ENCODE results near the gene TMEM14C.

Gene TMEM14C

DNA sequence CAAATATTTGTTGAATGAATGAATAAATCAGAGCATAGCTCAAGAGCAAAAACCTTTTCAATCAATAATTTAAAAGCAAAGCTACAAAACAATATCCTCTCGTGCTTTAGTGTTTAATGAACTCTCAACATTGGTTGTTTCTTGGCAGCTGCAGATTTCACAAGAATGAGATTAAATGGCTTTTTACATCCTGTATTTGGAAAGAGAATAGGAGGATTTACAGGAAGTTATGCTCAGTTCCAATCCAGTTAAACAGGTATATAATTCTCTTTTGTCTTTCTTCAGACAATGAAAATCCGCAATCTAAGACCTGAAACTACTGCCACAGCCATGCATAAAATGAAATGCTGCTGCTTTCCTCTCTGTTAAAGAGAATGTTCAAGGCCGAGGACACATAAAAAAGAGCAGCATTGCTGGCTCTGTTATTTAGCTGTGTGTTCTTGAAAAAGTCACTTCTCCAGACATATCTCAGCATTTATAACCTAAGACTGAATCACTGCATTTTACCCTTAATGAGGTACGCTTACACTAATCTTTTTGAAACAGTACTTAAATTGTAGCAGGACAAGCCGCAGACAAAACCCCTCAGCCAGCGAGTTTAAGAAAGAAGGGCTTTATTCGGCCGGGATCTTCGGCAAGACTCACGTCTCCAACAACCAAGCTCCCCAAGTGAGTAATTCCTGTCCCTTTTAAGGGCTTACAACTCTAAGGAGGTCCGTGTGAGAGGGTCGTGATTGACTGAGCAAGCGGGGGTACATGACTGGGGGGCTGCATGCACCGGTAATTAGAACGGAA lies 32.0 kb upstream of the TMEM14C start:
- Histone ChIP-seq H3K4me2 (no peak overlapping the region), H3K36me3 (no peaks in the 10 kb centered on the region), H3K27ac (no peak overlapping the region), H3K9ac (no peak overlapping the region), H3K4me3 (no peak overlapping the region), H4K20me1 (no peaks in the 10 kb centered on the region), H3K27me3 (no peaks in the 10 kb centered on the region), H3K9me3 (no peaks in the 10 kb centered on the region), H3K4me1 (peaks cover 14% of the 10 kb centered on the region)
- TF ChIP-seq Cebpa-rat (IDR thresholded peaks at IDR 0.05) = no peak

- Histone ChIP-seq H3K9me3 (no peaks in the 10 kb centered on the region), H3K27ac (no peak overlapping the region; the same call in 1 of the 2 replicates), H3K4me1 (peaks cover 28% of the 10 kb centered on the region), H3K4me2 (peak overlapping the region; percentile 88), H3K4me3 (peak overlapping the region; percentile 88), H3K27me3 (no peaks in the 10 kb centered on the region), H3K9ac (peak overlapping the region; percentile 87; the same call in 1 of the 2 replicates), H3K36me3 (peaks cover 10% of the 10 kb centered on the region), H4K20me1 (no peaks in the 10 kb centered on the region)
- no peak for TF ChIP-seq Cebpa-rat (IDR thresholded peaks at IDR 0.05)
These were observed 29.8 kb upstream of the TMEM14C start for GRCh38 chr6:10692965-10693538.

DNA sequence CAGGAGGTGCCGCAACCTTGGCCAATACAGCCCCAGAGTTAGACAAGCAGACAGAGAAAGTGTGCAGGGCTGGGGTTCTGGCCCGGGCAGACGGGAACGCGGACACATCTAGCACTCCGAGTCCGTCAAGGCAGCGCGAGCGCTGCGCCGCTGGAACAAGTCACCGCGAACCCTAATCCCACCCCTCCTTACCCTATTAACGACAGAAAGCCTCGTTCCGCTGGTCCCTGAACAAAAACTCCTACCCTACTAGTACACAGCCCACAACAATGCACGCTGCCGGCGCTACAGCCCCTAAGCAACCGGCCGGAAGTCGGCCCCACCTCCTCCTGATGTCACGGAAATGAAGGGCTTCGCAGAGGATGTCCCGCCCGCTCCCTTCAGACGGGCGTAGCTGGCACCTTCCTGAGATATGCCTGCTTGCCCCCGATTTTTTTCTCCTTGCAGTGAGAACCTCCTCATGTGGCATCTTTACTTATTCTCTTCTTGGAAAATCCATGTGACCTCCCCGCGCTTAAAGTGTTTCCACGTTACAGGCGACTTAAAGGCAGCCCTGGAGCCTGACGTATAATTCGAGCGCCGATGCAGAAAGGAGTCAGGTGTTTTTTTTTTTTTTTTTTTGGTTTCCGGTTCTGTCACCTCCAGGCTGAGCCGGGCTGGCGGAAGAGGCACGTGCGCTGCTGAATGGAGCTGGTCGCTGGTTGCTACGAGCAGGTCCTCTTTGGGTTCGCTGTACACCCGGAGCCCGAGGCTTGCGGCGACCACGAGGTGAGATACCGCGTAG lies 28.4 kb upstream of the TMEM14C start, which contains the start of the genes C6orf52 and PAK1IP1:
TSS of gene C6orf52 (minus strand) at position 315 of the 784 bp plus-strand sequence. CDS start 7,066 bp downstream, outside the sequence.
TSS of gene PAK1IP1 (plus strand) at position 671 of the 784 bp plus-strand sequence. CDS start at position 685, 14 bp downstream.
- no peaks in the 10 kb centered on the region for H3K27me3 ChIP-seq
- peaks cover 25% of the 10 kb centered on the region for H3K36me3 ChIP-seq
- H4K20me1 ChIP-seq = peaks cover 8% of the 10 kb centered on the region; the same call in 1 of the 2 replicates
- peak within 1 kb of the TSS; percentile 88 for H3K4me3 ChIP-seq
- H3K4me1 ChIP-seq = peaks cover 28% of the 10 kb centered on the region
- H3K27ac ChIP-seq = peak within 1 kb of the TSS; percentile 91
- H3K9me3 ChIP-seq = no peaks in the 10 kb centered on the region
- peak within 1 kb of the TSS; percentile 87 for H3K9ac ChIP-seq
- H3K4me2 ChIP-seq = peak within 1 kb of the TSS; percentile 88
- TF ChIP-seq Cebpa-rat (IDR thresholded peaks at IDR 0.05) = no peak

- H3K9me3 ChIP-seq = no peaks in the 10 kb centered on the region
- peak overlapping the region; percentile 87 for H3K9ac ChIP-seq
- TF ChIP-seq Cebpa-rat (IDR thresholded peaks at IDR 0.05) = no peak
- peak overlapping the region; percentile 77 for H3K4me2 ChIP-seq
- H3K36me3 ChIP-seq = peaks cover 32% of the 10 kb centered on the region
- H3K4me1 ChIP-seq = peaks cover 28% of the 10 kb centered on the region
- peak overlapping the region; percentile 88 for H3K4me3 ChIP-seq
- H3K27me3 ChIP-seq = no peaks in the 10 kb centered on the region
- peaks cover 15% of the 10 kb centered on the region; the same call in 1 of the 2 replicates for H4K20me1 ChIP-seq
- H3K27ac ChIP-seq = peak overlapping the region; percentile 91
These were observed 27.7 kb upstream of the TMEM14C start for GRCh38 chr6:10695086-10695657.

GRCh38 chr6:10696655-10697054 lies 26.2 kb upstream of the TMEM14C start:
- Histone ChIP-seq H4K20me1 (peaks cover 30% of the 10 kb centered on the region), H3K4me3 (no peak overlapping the region), H3K27ac (no peak overlapping the region), H3K27me3 (no peaks in the 10 kb centered on the region), H3K9me3 (no peaks in the 10 kb centered on the region), H3K4me1 (peaks cover 28% of the 10 kb centered on the region), H3K9ac (no peak overlapping the region), H3K36me3 (peaks cover 46% of the 10 kb centered on the region), H3K4me2 (peak overlapping the region; percentile 77)
- no peak for TF ChIP-seq Cebpa-rat (IDR thresholded peaks at IDR 0.05)

GRCh38 chr6:10713962-10714361 lies 8.9 kb upstream of the TMEM14C start:
- H4K20me1 ChIP-seq = no peaks in the 10 kb centered on the region
- H3K9ac ChIP-seq = no peak overlapping the region
- TF ChIP-seq Cebpa-rat (IDR thresholded peaks at IDR 0.05) = no peak
- H3K27me3 ChIP-seq = no peaks in the 10 kb centered on the region
- H3K27ac ChIP-seq = no peak overlapping the region
- no peaks in the 10 kb centered on the region for H3K4me1 ChIP-seq
- H3K9me3 ChIP-seq = peaks cover 14% of the 10 kb centered on the region
- peaks cover 18% of the 10 kb centered on the region for H3K36me3 ChIP-seq
- H3K4me3 ChIP-seq = no peak overlapping the region
- H3K4me2 ChIP-seq = no peak overlapping the region

- Histone ChIP-seq H3K4me3 (peak overlapping the region; percentile 74), H4K20me1 (no peaks in the 10 kb centered on the region), H3K4me1 (peaks cover 39% of the 10 kb centered on the region), H3K27ac (peak overlapping the region; percentile 81; the same call in 1 of the 2 replicates), H3K9me3 (peaks cover 30% of the 10 kb centered on the region), H3K27me3 (no peaks in the 10 kb centered on the region), H3K36me3 (no peaks in the 10 kb centered on the region), H3K9ac (no peak overlapping the region; the same call in 1 of the 2 replicates), H3K4me2 (peak overlapping the region; percentile 91)
- TF ChIP-seq Cebpa-rat (IDR thresholded peaks at IDR 0.05) = no peak
These were observed 3.4 kb upstream of the TMEM14C start for GRCh38 chr6:10719296-10719963.

DNA sequence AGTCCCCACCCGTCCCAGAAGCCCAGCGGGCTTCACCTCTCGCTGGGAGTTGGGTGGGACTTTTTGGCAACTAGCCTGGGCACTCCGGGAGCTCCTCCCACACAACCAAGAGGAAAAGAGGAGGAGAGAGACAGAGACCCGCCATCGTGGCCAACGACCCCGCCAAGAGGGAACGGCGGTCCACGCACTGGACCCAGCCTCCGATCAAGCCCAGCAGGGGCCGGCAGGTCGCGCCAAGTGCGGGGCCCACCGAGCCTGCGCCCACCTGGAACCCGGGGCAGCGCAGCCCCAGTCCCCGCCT lies 3.0 kb upstream of the TMEM14C start:
- peaks cover 2% of the 10 kb centered on the region; the same call in 1 of the 2 replicates for H3K36me3 ChIP-seq
- peak overlapping the region; percentile 91 for H3K4me2 ChIP-seq
- no peaks in the 10 kb centered on the region for H3K27me3 ChIP-seq
- peaks cover 44% of the 10 kb centered on the region for H3K4me1 ChIP-seq
- H4K20me1 ChIP-seq = no peaks in the 10 kb centered on the region
- peak overlapping the region; percentile 81 for H3K27ac ChIP-seq
- no peak for TF ChIP-seq Cebpa-rat (IDR thresholded peaks at IDR 0.05)
- peak overlapping the region; percentile 74 for H3K4me3 ChIP-seq
- peaks cover 30% of the 10 kb centered on the region for H3K9me3 ChIP-seq
- peak overlapping the region; percentile 79 for H3K9ac ChIP-seq

Measured in BLaER1 (cell line).